ENCODE measurements around the gene RNF112. TPM values are rescaled to one million over a fixed set of nuclear protein-coding genes. Genes with fewer than 3 reads are reported as not detected.
A peak's percentile ranks its signal among the peaks of the same experiment; 100 is the strongest.

Gene RNF112
- total RNA-seq, 4 donors from 2014 or later, result 2.3 to 5.4 (median 4.3) TPM

GRCh38 chr17:19381741-19382444 is 29.1 kb upstream of the RNF112 start:
- intact Hi-C loops (cut with DNase I), result no loop called here
- peak overlapping the region; percentile 65 to 98 (median 96) for H3K27ac ChIP-seq (replicated peaks in 1 of 4)
- no peak for DNase-seq (ENCODE audit: extremely low spot score)

GRCh38 chr17:19382531-19383444 is 28.2 kb upstream of the RNF112 start:
- intact Hi-C loops (cut with DNase I), result no loop called here
- Histone ChIP-seq H3K27me3 (no peaks in the 10 kb centered on the region), H3K9me3 (no peaks in the 10 kb centered on the region), H3K4me1 (peaks cover 55 to 92% (median 92%) of the 10 kb centered on the region in 4 donors), H3K4me3 (no peak overlapping the region), H3K36me3 (peaks cover 38 to 57% (median 54%) of the 10 kb centered on the region in 4 donors), H3K27ac (replicated peaks in 1 of 4) (peak overlapping the region; percentile 94 to 98 (median 96))
- 77% methylated on average over 7 of the region's 13 CpGs for WGBS
- TF ChIP-seq EP300 (IDR thresholded peaks at IDR 0.05) (no peak), CTCF (IDR thresholded peaks at IDR 0.05) (no peak), POLR2A (IDR thresholded peaks at IDR 0.05; ENCODE audit: low read depth) (no peak), POLR2AphosphoS5 (IDR thresholded peaks at IDR 0.05) (no peak)
- no peak for DNase-seq (ENCODE audit: extremely low spot score)

More at GRCh38 chr17:19381741-19382444, 29.1 kb upstream of the RNF112 start:
- TF ChIP-seq POLR2AphosphoS5 (IDR thresholded peaks at IDR 0.05) (no peak), EP300 (IDR thresholded peaks at IDR 0.05) (no peak), CTCF (IDR thresholded peaks at IDR 0.05) (no peak), POLR2A (IDR thresholded peaks at IDR 0.05; ENCODE audit: low read depth) (no peak)
- no peaks in the 10 kb centered on the region for H3K27me3 ChIP-seq
- 91% methylated on average over 31 of the region's 31 CpGs for WGBS
- no peaks in the 10 kb centered on the region for H3K9me3 ChIP-seq
- H3K4me1 ChIP-seq, result peaks cover 50 to 88% (median 87%) of the 10 kb centered on the region in 4 donors
- peaks cover 38 to 57% (median 54%) of the 10 kb centered on the region in 4 donors for H3K36me3 ChIP-seq
- no peak overlapping the region for H3K4me3 ChIP-seq

DNA sequence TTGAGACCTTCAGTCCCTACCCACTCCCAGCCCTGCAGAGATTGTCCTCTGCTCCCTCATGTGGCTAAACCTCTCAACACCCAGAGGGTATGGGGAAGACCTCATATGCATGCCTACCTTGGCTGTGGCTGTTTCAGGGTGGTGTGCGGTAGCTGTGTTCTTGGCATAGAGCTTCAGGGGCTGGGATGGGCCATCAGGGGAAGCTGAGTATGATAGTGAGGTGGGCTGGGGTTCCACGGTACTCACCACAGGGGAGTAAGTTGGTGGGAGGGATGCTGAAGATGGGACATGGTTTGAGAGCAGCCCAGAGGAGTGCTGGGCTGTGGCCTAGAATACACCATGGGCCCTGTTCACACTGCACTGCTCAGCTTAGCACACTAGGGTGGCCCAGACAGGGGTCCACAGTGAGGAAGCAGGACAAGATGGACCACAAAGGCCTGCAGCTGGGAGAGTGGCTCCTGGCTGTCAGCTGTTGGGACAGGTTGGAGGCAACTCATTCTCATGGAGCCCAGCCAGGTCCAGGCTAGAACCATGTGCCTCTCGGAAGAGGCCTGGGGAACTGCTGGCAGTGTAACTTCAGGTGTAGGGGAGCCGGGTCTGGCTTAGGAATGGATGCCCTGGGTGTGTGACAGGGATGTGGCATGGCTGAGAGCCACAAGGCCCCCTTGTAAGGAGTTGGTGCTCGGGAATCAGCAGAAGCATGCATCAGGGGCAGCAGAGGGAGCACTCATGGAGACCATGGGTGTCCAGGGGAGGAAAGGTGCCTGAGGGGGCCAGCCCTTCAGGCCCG is 27.2 kb upstream of the RNF112 start:
- Histone ChIP-seq H3K27ac (replicated peaks in 1 of 4) (peak overlapping the region; percentile 94 to 98 (median 96)), H3K4me1 (peaks cover 61 to 100% (median 100%) of the 10 kb centered on the region in 4 donors), H3K36me3 (peaks cover 38 to 57% (median 54%) of the 10 kb centered on the region in 4 donors), H3K4me3 (no peak overlapping the region), H3K27me3 (no peaks in the 10 kb centered on the region), H3K9me3 (no peaks in the 10 kb centered on the region)
- TF ChIP-seq POLR2A (IDR thresholded peaks at IDR 0.05; ENCODE audit: low read depth) (no peak), CTCF (IDR thresholded peaks at IDR 0.05) (no peak), POLR2AphosphoS5 (IDR thresholded peaks at IDR 0.05) (no peak), EP300 (IDR thresholded peaks at IDR 0.05) (no peak)
- DNase-seq (ENCODE audit: extremely low spot score), result no peak
- intact Hi-C loops (cut with DNase I), result no loop called here
- WGBS, result 73% methylated on average over 5 of the region's 6 CpGs

DNA sequence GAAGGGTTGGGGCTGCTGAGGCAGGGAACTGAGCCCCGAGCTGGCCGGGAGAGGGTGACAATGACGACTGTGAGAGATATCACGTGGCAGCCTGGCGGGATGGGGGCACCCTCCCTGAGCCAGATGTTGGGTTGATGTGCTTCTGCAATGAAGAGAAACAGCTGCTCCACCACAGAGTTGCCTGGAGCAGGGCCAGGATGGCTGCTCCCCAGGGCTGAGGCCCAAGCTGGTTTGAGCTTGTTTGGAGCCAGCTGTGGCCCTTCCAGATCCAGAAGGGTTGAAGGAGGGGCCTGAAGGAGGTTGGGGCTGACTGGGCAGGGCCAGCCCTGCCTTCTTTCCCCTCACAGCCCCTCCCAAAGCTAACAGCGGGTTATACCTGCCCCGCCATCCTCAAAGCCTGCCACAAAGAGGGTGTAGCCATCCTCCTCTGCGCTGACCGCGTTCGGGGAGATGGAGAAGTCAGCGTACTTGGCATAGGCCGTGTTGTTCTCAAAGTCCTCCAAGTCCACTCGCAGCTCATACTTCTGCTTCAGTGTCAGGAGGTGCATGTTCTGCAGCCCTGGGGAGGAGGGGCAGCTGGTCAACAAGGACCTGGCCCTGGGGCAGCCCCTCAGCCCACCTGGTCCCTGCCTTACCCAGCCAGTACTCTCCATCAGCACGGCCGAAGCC is 26.2 kb upstream of the RNF112 start:
- TF ChIP-seq POLR2A (IDR thresholded peaks at IDR 0.05; ENCODE audit: low read depth) (no peak), POLR2AphosphoS5 (IDR thresholded peaks at IDR 0.05) (peak; percentile 83 to 85)
- Histone ChIP-seq H3K27me3 (no peaks in the 10 kb centered on the region), H3K36me3 (peaks cover 38 to 55% (median 49%) of the 10 kb centered on the region in 4 donors), H3K4me1 (peaks cover 58 to 100% (median 99%) of the 10 kb centered on the region in 4 donors), H3K9me3 (no peaks in the 10 kb centered on the region), H3K4me3 (peak overlapping the region; percentile 29 to 48 (median 43)), H3K27ac (replicated peaks in 1 of 4) (peak overlapping the region; percentile 94 to 98 (median 96))
- intact Hi-C loops (cut with DNase I), result loop anchor here (5.0 kb wide), 1 partner anchor 62 kb away; no protein-coding TSS in a partner anchor
- peak; percentile 96 for DNase-seq (ENCODE audit: extremely low spot score)
- 38% methylated on average over 15 of the region's 16 CpGs for WGBS
